Gastroesophageal sphincter (tissue), 3 donors: ENCODE results near the gene PTPRF.

Source experiments
- POLR2A ChIP-seq, 2 donors: fragments of 450-650 bp; IDR thresholded peaks; one replicate each; pipeline ENCODE4 v1.6.1; 2017; ENCODE audit warnings: antibody characterized with exemption in 2 of 2, mild to moderate bottlenecking in 2 of 2, moderate library complexity in 1 of 2
- TF ChIP-seq, protein P1 (sequence below), 4 experiments: fragments of 200-600 bp in 2 of 4; fragments of 450-650 bp in 2 of 4; sonication (generic) in 1 of 4; IDR thresholded peaks; one replicate each; pipeline ENCODE4 v1.5.1; 2017 to 2019; ENCODE audit warnings: antibody characterized with exemption in 4 of 4, mild to moderate bottlenecking in 2 of 4, moderate library complexity in 2 of 4

DNA sequence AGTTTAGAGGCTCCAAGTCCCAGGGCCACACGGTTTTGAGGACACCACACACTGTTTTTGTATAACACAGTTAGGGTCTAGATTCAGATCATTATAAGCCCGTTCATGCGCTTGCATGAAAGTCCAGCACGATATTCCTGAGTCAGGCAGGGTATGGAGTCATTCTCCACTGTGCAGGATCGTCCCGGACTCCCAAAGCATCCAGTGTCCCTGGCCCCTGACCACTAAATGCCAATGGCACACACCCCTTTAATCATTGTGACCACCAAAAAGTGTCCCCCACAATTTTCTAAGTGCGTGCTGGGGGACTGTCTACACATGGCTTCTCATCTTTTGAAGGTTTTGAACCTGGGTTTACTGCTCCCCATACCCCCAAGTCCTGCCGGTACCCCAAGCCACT lies 27.1 kb upstream of the PTPRF start:
- TF ChIP-seq, protein P1, sequence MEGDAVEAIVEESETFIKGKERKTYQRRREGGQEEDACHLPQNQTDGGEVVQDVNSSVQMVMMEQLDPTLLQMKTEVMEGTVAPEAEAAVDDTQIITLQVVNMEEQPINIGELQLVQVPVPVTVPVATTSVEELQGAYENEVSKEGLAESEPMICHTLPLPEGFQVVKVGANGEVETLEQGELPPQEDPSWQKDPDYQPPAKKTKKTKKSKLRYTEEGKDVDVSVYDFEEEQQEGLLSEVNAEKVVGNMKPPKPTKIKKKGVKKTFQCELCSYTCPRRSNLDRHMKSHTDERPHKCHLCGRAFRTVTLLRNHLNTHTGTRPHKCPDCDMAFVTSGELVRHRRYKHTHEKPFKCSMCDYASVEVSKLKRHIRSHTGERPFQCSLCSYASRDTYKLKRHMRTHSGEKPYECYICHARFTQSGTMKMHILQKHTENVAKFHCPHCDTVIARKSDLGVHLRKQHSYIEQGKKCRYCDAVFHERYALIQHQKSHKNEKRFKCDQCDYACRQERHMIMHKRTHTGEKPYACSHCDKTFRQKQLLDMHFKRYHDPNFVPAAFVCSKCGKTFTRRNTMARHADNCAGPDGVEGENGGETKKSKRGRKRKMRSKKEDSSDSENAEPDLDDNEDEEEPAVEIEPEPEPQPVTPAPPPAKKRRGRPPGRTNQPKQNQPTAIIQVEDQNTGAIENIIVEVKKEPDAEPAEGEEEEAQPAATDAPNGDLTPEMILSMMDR (IDR thresholded peaks at IDR 0.05): no peak
- no peak for TF ChIP-seq POLR2A (IDR thresholded peaks at IDR 0.05)
